GM23338 (cell line): ENCODE measurements around the gene WDR33. TPM values are rescaled to one million over a fixed set of nuclear protein-coding genes. Genes with fewer than 3 reads are reported as not detected.

Experiments used
- ATAC-seq: fragments of 200-7000 bp; cut with Tn5 transposase; 3 replicates; pipeline ENCODE4 v1.9.1; 2020
- DNase-seq: peaks from one replicate; pipeline ENCODE4 v3.0.0-alpha.2; 2015; ENCODE audit warnings: low spot score
- H2AFZ ChIP-seq: fragments of 200-600 bp; sonication (generic); 2 replicates; pipeline ENCODE4 v1.8.0; 2016; ENCODE audit warnings: antibody characterized with exemption, mild to moderate bottlenecking, moderate library complexity
- H3F3A ChIP-seq: fragments of 200-600 bp; sonication (generic); replicated peaks from 2 replicates; pipeline ENCODE4 v1.8.0; 2017; ENCODE audit warnings: antibody characterized with exemption, mixed run types, low read depth
- H3K27ac ChIP-seq: fragments of 200-600 bp; sonication (generic); 2 replicates; pipeline ENCODE4 v1.6.1; 2016; ENCODE audit warnings: low read depth
- H3K27me3 ChIP-seq: fragments of 200-600 bp; sonication (generic); 2 replicates; pipeline ENCODE4 v1.8.0; 2016; ENCODE audit warnings: mild to moderate bottlenecking, mixed run types, moderate library complexity; ENCODE audit not compliant: insufficient read depth
- H3K36me3 ChIP-seq: fragments of 200-600 bp; sonication (generic); 2 replicates; pipeline ENCODE4 v1.8.0; 2016; ENCODE audit warnings: mild to moderate bottlenecking; ENCODE audit not compliant: insufficient read depth
- H3K4me1 ChIP-seq: fragments of 200-600 bp; sonication (generic); 2 replicates; pipeline ENCODE4 v1.8.0; 2016; ENCODE audit warnings: mild to moderate bottlenecking, moderate library complexity; ENCODE audit not compliant: insufficient read depth
- H3K4me2 ChIP-seq: fragments of 200-600 bp; sonication (generic); 2 replicates; pipeline ENCODE4 v1.7.1; 2017; ENCODE audit warnings: mixed run types
- H3K4me3 ChIP-seq: fragments of 200-600 bp; sonication (generic); 2 replicates; pipeline ENCODE4 v1.6.1; 2016; ENCODE audit warnings: mixed run types
- H3K79me2 ChIP-seq: fragments of 200-600 bp; sonication (generic); replicated peaks from 2 replicates; pipeline ENCODE4 v1.8.0; 2017; ENCODE audit warnings: mild to moderate bottlenecking; ENCODE audit not compliant: insufficient read depth
- H3K9me2 ChIP-seq: fragments of 200-600 bp; sonication (generic); 2 replicates; pipeline ENCODE4 v1.8.0; 2017; ENCODE audit not compliant: insufficient read depth
- H4K20me1 ChIP-seq: fragments of 200-600 bp; sonication (generic); replicated peaks from 2 replicates; pipeline ENCODE4 v1.8.0; 2017; ENCODE audit warnings: mild to moderate bottlenecking; ENCODE audit not compliant: insufficient read depth
- H3K27ac Mint-ChIP-seq: 2 replicates; pipeline ENCODE4 v1.8.0; 2020; ENCODE audit warnings: inconsistent platforms, mild to moderate bottlenecking, moderate library complexity, mixed read lengths
- H3K27me3 Mint-ChIP-seq: 3 replicates; pipeline ENCODE4 v1.8.0; 2022; ENCODE audit warnings: low read depth, mild to moderate bottlenecking, moderate library complexity, mixed read lengths, inconsistent platforms; ENCODE audit not compliant: insufficient read depth, poor library complexity
- H3K36me3 Mint-ChIP-seq: 3 replicates; pipeline ENCODE4 v1.8.0; 2021; ENCODE audit warnings: low read depth, mild to moderate bottlenecking, inconsistent platforms, moderate library complexity, mixed read lengths
- H3K4me1 Mint-ChIP-seq: 3 replicates; pipeline ENCODE4 v1.8.0; 2020; ENCODE audit warnings: mild to moderate bottlenecking, inconsistent platforms, mixed read lengths
- H3K4me3 Mint-ChIP-seq: 3 replicates; pipeline ENCODE4 v1.8.0; 2021; ENCODE audit warnings: moderate library complexity, mild to moderate bottlenecking, inconsistent platforms, mixed read lengths
- H3K9me3 Mint-ChIP-seq: 3 replicates; pipeline ENCODE4 v1.8.0; 2020; ENCODE audit warnings: moderate library complexity, mild to moderate bottlenecking, inconsistent platforms, mixed read lengths
- JUNB ChIP-seq: IDR thresholded peaks from one replicate; pipeline ENCODE4 v1.6.1; 2016; ENCODE audit warnings: antibody characterized with exemption; ENCODE audit not compliant: unreplicated experiment
- NANOG ChIP-seq: IDR thresholded peaks from 2 replicates; pipeline ENCODE4 v1.6.1; 2016; ENCODE audit warnings: antibody characterized with exemption, borderline replicate concordance
- POLR2AphosphoS5 ChIP-seq: IDR thresholded peaks from 2 replicates; pipeline ENCODE4 v1.6.1; 2016; ENCODE audit warnings: antibody characterized with exemption, low read depth
- STAT1 ChIP-seq: IDR thresholded peaks from one replicate; pipeline ENCODE4 v1.6.1; 2016; ENCODE audit warnings: antibody characterized with exemption; ENCODE audit not compliant: unreplicated experiment
- ZNF114 ChIP-seq: fragments of 250-450 bp; sonication (Bioruptor Pico); IDR thresholded peaks from 2 replicates; pipeline ENCODE4 v1.5.0; 2020; ENCODE audit warnings: mild to moderate bottlenecking, moderate library complexity
- polyA plus RNA-seq: library from polyadenylated mRNA; unstranded; fragments of >200 nt; fragmentation: Nextera tagmentation; extraction: Ambion mirVana; gene quantifications from 2 replicates; pipeline ENCODE4 v1.2.1, GENCODE V29; 2016
- total RNA-seq: library from RNA; depleted of rRNA; stranded (reverse); fragments of >200 nt; shearing (Covaris generic); gene quantifications from 2 replicates; pipeline ENCODE4 v1.2.3, GENCODE V29; 2014
- TF ChIP-seq, protein P1 (sequence below): IDR thresholded peaks from one replicate; pipeline ENCODE4 v1.6.1; 2018; ENCODE audit warnings: antibody characterized with exemption; ENCODE audit not compliant: unreplicated experiment
- TF ChIP-seq, protein P2 (sequence below), 2 experiments: fragments of 200-600 bp in 1 of 2; sonication (generic) in 1 of 2; conservative IDR thresholded peaks; 2 replicates each; pipeline versions ENCODE4 v1.5.1 to v1.6.1; 2016 to 2017; ENCODE audit warnings: antibody characterized with exemption in 2 of 2, low read depth in 2 of 2, mild to moderate bottlenecking in 2 of 2, moderate library complexity in 1 of 2

Gene WDR33
- total and polyA plus RNA-seq, 2 experiments from 2014 or later = 37.2 to 54.7 TPM

DNA sequence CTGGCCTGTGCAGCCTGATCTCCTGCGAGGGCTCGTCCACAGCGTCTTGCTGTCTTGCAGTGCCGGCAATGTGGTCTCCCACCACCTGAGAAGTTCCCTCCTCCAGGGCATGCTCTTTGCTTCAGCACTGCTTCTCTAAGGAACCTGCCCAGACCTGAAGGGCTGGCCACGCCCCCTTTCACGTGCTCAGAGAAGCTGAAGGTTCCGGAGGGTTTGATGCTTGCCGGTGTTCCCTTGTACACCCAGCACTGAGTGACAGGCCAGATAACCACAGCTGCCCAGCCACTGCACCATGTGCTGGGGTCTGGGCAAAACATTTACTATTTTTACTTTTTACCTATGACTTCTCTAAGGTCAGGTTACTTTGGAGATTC is 48.7 kb upstream of the WDR33 start:
- H3K36me3 Mint-ChIP-seq = peaks cover 26% of the 10 kb centered on the region
- Histone ChIP-seq H3K9me2 (no peaks in the 10 kb centered on the region), H3K79me2 (peaks cover 31% of the 10 kb centered on the region), H3F3A (peaks cover 15% of the 10 kb centered on the region), H3K4me1 (peaks cover 20% of the 10 kb centered on the region), H3K27me3 (no peaks in the 10 kb centered on the region), H3K36me3 (peaks cover 9% of the 10 kb centered on the region), H4K20me1 (peaks cover 11% of the 10 kb centered on the region), H3K4me3 (peak overlapping the region; percentile 28), H2AFZ (no peak overlapping the region), H3K4me2 (peak overlapping the region; percentile 65), H3K27ac (no peak overlapping the region)
- TF ChIP-seq, protein P1, sequence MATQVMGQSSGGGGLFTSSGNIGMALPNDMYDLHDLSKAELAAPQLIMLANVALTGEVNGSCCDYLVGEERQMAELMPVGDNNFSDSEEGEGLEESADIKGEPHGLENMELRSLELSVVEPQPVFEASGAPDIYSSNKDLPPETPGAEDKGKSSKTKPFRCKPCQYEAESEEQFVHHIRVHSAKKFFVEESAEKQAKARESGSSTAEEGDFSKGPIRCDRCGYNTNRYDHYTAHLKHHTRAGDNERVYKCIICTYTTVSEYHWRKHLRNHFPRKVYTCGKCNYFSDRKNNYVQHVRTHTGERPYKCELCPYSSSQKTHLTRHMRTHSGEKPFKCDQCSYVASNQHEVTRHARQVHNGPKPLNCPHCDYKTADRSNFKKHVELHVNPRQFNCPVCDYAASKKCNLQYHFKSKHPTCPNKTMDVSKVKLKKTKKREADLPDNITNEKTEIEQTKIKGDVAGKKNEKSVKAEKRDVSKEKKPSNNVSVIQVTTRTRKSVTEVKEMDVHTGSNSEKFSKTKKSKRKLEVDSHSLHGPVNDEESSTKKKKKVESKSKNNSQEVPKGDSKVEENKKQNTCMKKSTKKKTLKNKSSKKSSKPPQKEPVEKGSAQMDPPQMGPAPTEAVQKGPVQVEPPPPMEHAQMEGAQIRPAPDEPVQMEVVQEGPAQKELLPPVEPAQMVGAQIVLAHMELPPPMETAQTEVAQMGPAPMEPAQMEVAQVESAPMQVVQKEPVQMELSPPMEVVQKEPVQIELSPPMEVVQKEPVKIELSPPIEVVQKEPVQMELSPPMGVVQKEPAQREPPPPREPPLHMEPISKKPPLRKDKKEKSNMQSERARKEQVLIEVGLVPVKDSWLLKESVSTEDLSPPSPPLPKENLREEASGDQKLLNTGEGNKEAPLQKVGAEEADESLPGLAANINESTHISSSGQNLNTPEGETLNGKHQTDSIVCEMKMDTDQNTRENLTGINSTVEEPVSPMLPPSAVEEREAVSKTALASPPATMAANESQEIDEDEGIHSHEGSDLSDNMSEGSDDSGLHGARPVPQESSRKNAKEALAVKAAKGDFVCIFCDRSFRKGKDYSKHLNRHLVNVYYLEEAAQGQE = no peak
- TF ChIP-seq POLR2AphosphoS5 = 0 out of 2 replicates have a peak, but pooled peaks have one; percentile 42
- peak overlapping the region; percentile 55; the same call in 2 of the 3 replicates for H3K4me3 Mint-ChIP-seq
- H3K9me3 Mint-ChIP-seq = peaks cover 6% of the 10 kb centered on the region; the same call in 2 of the 3 replicates
- H3K4me1 Mint-ChIP-seq = peaks cover 35% of the 10 kb centered on the region
- peak overlapping the region; percentile 44; the same call in 1 of the 2 replicates for H3K27ac Mint-ChIP-seq
- DNase-seq (peak; percentile 95), ATAC-seq (peak; percentile 71)
- peaks cover 24% of the 10 kb centered on the region for H3K27me3 Mint-ChIP-seq

DNA sequence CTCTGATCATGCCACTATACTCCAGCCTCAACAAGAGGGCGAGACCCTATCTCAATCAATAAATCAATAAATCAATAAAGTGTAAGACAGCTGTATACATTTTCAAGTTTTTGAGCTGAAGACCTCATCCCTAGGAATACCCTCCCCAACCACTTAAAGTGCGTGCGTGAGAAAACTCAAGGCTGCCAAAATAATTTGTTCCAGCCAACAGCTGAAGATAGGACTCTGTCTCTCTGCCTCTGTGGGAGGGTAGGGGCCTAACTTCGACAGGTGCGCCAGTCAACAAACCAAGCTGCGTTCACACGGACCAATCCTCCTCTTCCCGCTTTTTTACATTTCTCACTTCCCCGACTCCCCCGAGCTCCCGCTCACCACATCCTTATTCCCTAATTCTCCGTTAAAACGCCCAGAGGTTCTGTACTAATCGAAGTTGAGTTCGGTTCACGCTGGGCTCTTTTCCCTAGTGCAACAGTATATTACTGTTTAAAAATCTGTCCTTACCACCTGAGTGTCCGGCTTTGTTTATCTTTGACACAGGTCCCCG is 46.4 kb upstream of the WDR33 start:
- TF ChIP-seq STAT1 (no peak), ZNF114 (CRISPR knock-in tag) (no peak), NANOG (no peak), JUNB (no peak)
- TF ChIP-seq, protein P2, sequence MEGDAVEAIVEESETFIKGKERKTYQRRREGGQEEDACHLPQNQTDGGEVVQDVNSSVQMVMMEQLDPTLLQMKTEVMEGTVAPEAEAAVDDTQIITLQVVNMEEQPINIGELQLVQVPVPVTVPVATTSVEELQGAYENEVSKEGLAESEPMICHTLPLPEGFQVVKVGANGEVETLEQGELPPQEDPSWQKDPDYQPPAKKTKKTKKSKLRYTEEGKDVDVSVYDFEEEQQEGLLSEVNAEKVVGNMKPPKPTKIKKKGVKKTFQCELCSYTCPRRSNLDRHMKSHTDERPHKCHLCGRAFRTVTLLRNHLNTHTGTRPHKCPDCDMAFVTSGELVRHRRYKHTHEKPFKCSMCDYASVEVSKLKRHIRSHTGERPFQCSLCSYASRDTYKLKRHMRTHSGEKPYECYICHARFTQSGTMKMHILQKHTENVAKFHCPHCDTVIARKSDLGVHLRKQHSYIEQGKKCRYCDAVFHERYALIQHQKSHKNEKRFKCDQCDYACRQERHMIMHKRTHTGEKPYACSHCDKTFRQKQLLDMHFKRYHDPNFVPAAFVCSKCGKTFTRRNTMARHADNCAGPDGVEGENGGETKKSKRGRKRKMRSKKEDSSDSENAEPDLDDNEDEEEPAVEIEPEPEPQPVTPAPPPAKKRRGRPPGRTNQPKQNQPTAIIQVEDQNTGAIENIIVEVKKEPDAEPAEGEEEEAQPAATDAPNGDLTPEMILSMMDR (conservative IDR thresholded peaks at IDR 0.05; ENCODE audit: low read depth in 2 of 2) = no peak
- Histone ChIP-seq H3K36me3 (0 out of 2 replicates have a peak, but pooled peaks cover 6% of the 10 kb centered on the region), H4K20me1 (peaks cover 27% of the 10 kb centered on the region), H3K27me3 (no peaks in the 10 kb centered on the region), H3K4me2 (peak overlapping the region; percentile 98), H3K79me2 (peaks cover 55% of the 10 kb centered on the region), H3K27ac (peak overlapping the region; percentile 81; the same call in 1 of the 2 replicates), H2AFZ (peak overlapping the region; percentile 76), H3K9me2 (no peaks in the 10 kb centered on the region), H3F3A (peaks cover 10% of the 10 kb centered on the region), H3K4me1 (peaks cover 20% of the 10 kb centered on the region), H3K4me3 (peak overlapping the region; percentile 100)
- Mint-ChIP-seq H3K36me3 (peaks cover 21% of the 10 kb centered on the region), H3K27me3 (peaks cover 19% of the 10 kb centered on the region), H3K27ac (peak overlapping the region; percentile 80), H3K4me1 (peaks cover 30% of the 10 kb centered on the region), H3K4me3 (peak overlapping the region; percentile 94), H3K9me3 (peaks cover 6% of the 10 kb centered on the region; the same call in 2 of the 3 replicates)
- DNase-seq (peak; percentile 57), ATAC-seq (peak; percentile 19)
